ENCODE measurements around the gene PNMA6F.
"Not testable (repeated sequence)": the region's sequence is repeated elsewhere in the genome, so short reads cannot be mapped to it uniquely, and the experiment has no call there.

Gene PNMA6F

GRCh38 chrX:153293485-153294071 is 28.0 kb downstream of the PNMA6F start:
- H3K27ac Mint-ChIP-seq; H3K36me3 Mint-ChIP-seq; H3K9me3 Mint-ChIP-seq; H3K4me1 Mint-ChIP-seq; ATAC-seq; H3K4me3 Mint-ChIP-seq; DNase-seq (ENCODE audit: low spot score in 2 of 2): not testable (repeated sequence)

- not testable (repeated sequence) for H3K27ac Mint-ChIP-seq; ATAC-seq; H3K4me3 Mint-ChIP-seq; H3K9me3 Mint-ChIP-seq; H3K36me3 Mint-ChIP-seq; DNase-seq (ENCODE audit: low spot score in 2 of 2); H3K4me1 Mint-ChIP-seq
Measured at GRCh38 chrX:153288807-153289206, 32.8 kb downstream of the PNMA6F start.

GRCh38 chrX:153285678-153286077 is 35.9 kb downstream of the PNMA6F start:
- not testable (repeated sequence) for H3K9me3 Mint-ChIP-seq; DNase-seq (ENCODE audit: low spot score in 2 of 2); ATAC-seq; H3K36me3 Mint-ChIP-seq; H3K27ac Mint-ChIP-seq; H3K4me3 Mint-ChIP-seq; H3K4me1 Mint-ChIP-seq

GRCh38 chrX:153283982-153284381 is 37.6 kb downstream of the PNMA6F start:
- not testable (repeated sequence) for H3K27ac Mint-ChIP-seq; DNase-seq (ENCODE audit: low spot score in 2 of 2); H3K36me3 Mint-ChIP-seq; H3K4me1 Mint-ChIP-seq; H3K9me3 Mint-ChIP-seq; ATAC-seq; H3K4me3 Mint-ChIP-seq

- not testable (repeated sequence) for ATAC-seq; H3K9me3 Mint-ChIP-seq; H3K4me3 Mint-ChIP-seq; H3K36me3 Mint-ChIP-seq; H3K4me1 Mint-ChIP-seq; H3K27ac Mint-ChIP-seq; DNase-seq (ENCODE audit: low spot score in 2 of 2)
Measured at GRCh38 chrX:153281784-153282183, 39.8 kb downstream of the PNMA6F start.

GRCh38 chrX:153279304-153279703 is 42.3 kb downstream of the PNMA6F start:
- not testable (repeated sequence) for H3K36me3 Mint-ChIP-seq; H3K4me3 Mint-ChIP-seq; H3K9me3 Mint-ChIP-seq; H3K27ac Mint-ChIP-seq; H3K4me1 Mint-ChIP-seq; ATAC-seq; DNase-seq (ENCODE audit: low spot score in 2 of 2)

- H3K36me3 Mint-ChIP-seq; H3K9me3 Mint-ChIP-seq; H3K4me3 Mint-ChIP-seq; DNase-seq (ENCODE audit: low spot score in 2 of 2); H3K4me1 Mint-ChIP-seq; ATAC-seq; H3K27ac Mint-ChIP-seq: not testable (repeated sequence)
Measured at GRCh38 chrX:153276049-153276448, 45.5 kb downstream of the PNMA6F start.

- not testable (repeated sequence) for H3K27ac Mint-ChIP-seq; DNase-seq (ENCODE audit: low spot score in 2 of 2); H3K4me3 Mint-ChIP-seq; H3K4me1 Mint-ChIP-seq; ATAC-seq; H3K9me3 Mint-ChIP-seq; H3K36me3 Mint-ChIP-seq
Measured at GRCh38 chrX:153275418-153275817, 46.1 kb downstream of the PNMA6F start.

GRCh38 chrX:153272584-153272983 is 49.0 kb downstream of the PNMA6F start:
- not testable (repeated sequence) for H3K9me3 Mint-ChIP-seq; H3K4me1 Mint-ChIP-seq; ATAC-seq; DNase-seq (ENCODE audit: low spot score in 2 of 2); H3K4me3 Mint-ChIP-seq; H3K27ac Mint-ChIP-seq; H3K36me3 Mint-ChIP-seq

GRCh38 chrX:153272070-153272469 is 49.5 kb downstream of the PNMA6F start:
- H3K4me3 Mint-ChIP-seq; H3K4me1 Mint-ChIP-seq; H3K36me3 Mint-ChIP-seq; ATAC-seq; H3K27ac Mint-ChIP-seq; DNase-seq (ENCODE audit: low spot score in 2 of 2); H3K9me3 Mint-ChIP-seq: not testable (repeated sequence)
